ENCODE measurements around the gene KY. TPM values are rescaled to one million over a fixed set of nuclear protein-coding genes. Genes with fewer than 3 reads are reported as not detected.

KY gene
- total RNA-seq, 4 donors from 2014 or later = 0.33 to 1.9 (median 0.81) TPM

- DNase-seq (ENCODE audit: extremely low spot score) = peak; percentile 10
- intact Hi-C loops (cut with DNase I) = no loop called here
- peaks cover 0 to 24% (median 2%) of the 10 kb centered on the region in 4 donors for H3K36me3 ChIP-seq
- no peaks in the 10 kb centered on the region for H3K9me3 ChIP-seq
- H3K27ac ChIP-seq (replicated peaks in 1 of 4) = no peak overlapping the region
- H3K4me1 ChIP-seq = peaks cover 0 to 2% (median 2%) of the 10 kb centered on the region in 4 donors
- no peak for TF ChIP-seq EP300 (IDR thresholded peaks at IDR 0.05)
- TF ChIP-seq CTCF (IDR thresholded peaks at IDR 0.05) = no peak
- no peak for TF ChIP-seq POLR2AphosphoS5 (IDR thresholded peaks at IDR 0.05)
- no peak for TF ChIP-seq POLR2A (IDR thresholded peaks at IDR 0.05; ENCODE audit: low read depth)
- H3K4me3 ChIP-seq = no peak overlapping the region
- WGBS = 79% methylated on average over 2 of the region's 2 CpGs
- no peaks in the 10 kb centered on the region for H3K27me3 ChIP-seq
Observed at GRCh38 chr3:134611516-134611915, 39.3 kb downstream of the KY start.

GRCh38 chr3:134610432-134611385, 40.1 kb downstream of the KY start:
- no peak overlapping the region for H3K27ac ChIP-seq (replicated peaks in 1 of 4)
- intact Hi-C loops (cut with DNase I) = no loop called here
- H3K4me1 ChIP-seq = peaks cover 0 to 9% (median 5%) of the 10 kb centered on the region in 4 donors
- no peak for TF ChIP-seq POLR2AphosphoS5 (IDR thresholded peaks at IDR 0.05)
- no peak for TF ChIP-seq EP300 (IDR thresholded peaks at IDR 0.05)
- no peak for TF ChIP-seq CTCF (IDR thresholded peaks at IDR 0.05)
- no peak for TF ChIP-seq POLR2A (IDR thresholded peaks at IDR 0.05; ENCODE audit: low read depth)
- WGBS = 85% methylated on average over 9 of the region's 11 CpGs
- peaks cover 0 to 24% (median 2%) of the 10 kb centered on the region in 4 donors for H3K36me3 ChIP-seq
- DNase-seq (ENCODE audit: extremely low spot score) = peak; percentile 90
- H3K9me3 ChIP-seq = no peaks in the 10 kb centered on the region
- no peaks in the 10 kb centered on the region for H3K27me3 ChIP-seq
- no peak overlapping the region for H3K4me3 ChIP-seq

- Histone ChIP-seq H3K27me3 (no peaks in the 10 kb centered on the region), H3K9me3 (no peaks in the 10 kb centered on the region), H3K4me1 (peaks cover 0 to 9% (median 5%) of the 10 kb centered on the region in 4 donors), H3K36me3 (peaks cover 0 to 22% (median 2%) of the 10 kb centered on the region in 4 donors), H3K27ac (replicated peaks in 1 of 4) (no peak overlapping the region), H3K4me3 (no peak overlapping the region)
- 75% methylated on average over 10 of the region's 10 CpGs for WGBS
- intact Hi-C loops (cut with DNase I) = no loop called here
- TF ChIP-seq POLR2AphosphoS5 (IDR thresholded peaks at IDR 0.05) = no peak
- TF ChIP-seq POLR2A (IDR thresholded peaks at IDR 0.05; ENCODE audit: low read depth) = no peak
- TF ChIP-seq EP300 (IDR thresholded peaks at IDR 0.05) = no peak
- no peak for TF ChIP-seq CTCF (IDR thresholded peaks at IDR 0.05)
- DNase-seq (ENCODE audit: extremely low spot score) = peak; percentile 84
Observed at GRCh38 chr3:134609821-134610431, 40.9 kb downstream of the KY start.

- no peaks in the 10 kb centered on the region for H3K27me3 ChIP-seq
- peak; percentile 80 for DNase-seq (ENCODE audit: extremely low spot score)
- no peak overlapping the region for H3K4me3 ChIP-seq
- peaks cover 0 to 9% (median 5%) of the 10 kb centered on the region in 4 donors for H3K4me1 ChIP-seq
- H3K9me3 ChIP-seq = no peaks in the 10 kb centered on the region
- H3K27ac ChIP-seq (replicated peaks in 1 of 4) = no peak overlapping the region
- TF ChIP-seq CTCF (IDR thresholded peaks at IDR 0.05) (no peak), POLR2AphosphoS5 (IDR thresholded peaks at IDR 0.05) (no peak), EP300 (IDR thresholded peaks at IDR 0.05) (no peak)
- H3K36me3 ChIP-seq = peaks cover 0 to 15% (median 2%) of the 10 kb centered on the region in 4 donors
- 89% methylated on average over 9 of the region's 10 CpGs for WGBS
- intact Hi-C loops (cut with DNase I) = no loop called here
Observed at GRCh38 chr3:134608771-134609435, 41.9 kb downstream of the KY start.
